Mesenchymal stem cell (in vitro differentiated cells and primary cell): ENCODE results near the gene ANKS1A.

Source experiments
- DNase-seq: peaks from one replicate; pipeline ENCODE4 v3.0.0-alpha.2; 2013
- H2AFZ ChIP-seq: one replicate; pipeline ENCODE4 v1.6.1; 2013; ENCODE audit warnings: low read depth, mild to moderate bottlenecking, control low read depth, inconsistent platforms, low read length, moderate library complexity
- H2AK5ac ChIP-seq: 2 replicates; pipeline ENCODE4 v1.6.1; 2013; ENCODE audit warnings: low read length, moderate library complexity, mild to moderate bottlenecking, inconsistent platforms; ENCODE audit not compliant: severe bottlenecking
- H2BK120ac ChIP-seq: one replicate; pipeline ENCODE4 v1.6.1; 2013; ENCODE audit warnings: low read depth, mild to moderate bottlenecking, inconsistent platforms, low read length, moderate library complexity
- H2BK12ac ChIP-seq, 2 experiments: one replicate each; pipeline ENCODE4 v1.6.1; 2013; ENCODE audit warnings: inconsistent platforms in 2 of 2, low read length in 2 of 2, mild to moderate bottlenecking in 2 of 2, moderate library complexity in 2 of 2, control low read depth in 1 of 2
- H2BK15ac ChIP-seq: one replicate; pipeline ENCODE4 v1.6.1; 2013; ENCODE audit warnings: mild to moderate bottlenecking, low read depth, inconsistent platforms; ENCODE audit not compliant: poor library complexity, severe bottlenecking
- H2BK5ac ChIP-seq: 2 replicates; pipeline ENCODE4 v1.6.1; 2013; ENCODE audit warnings: low read depth, mild to moderate bottlenecking, low read length, control low read depth, inconsistent platforms; ENCODE audit not compliant: poor library complexity, severe bottlenecking
- H3K14ac ChIP-seq, 2 experiments: one replicate each; pipeline ENCODE4 v1.6.1; 2013; ENCODE audit warnings: inconsistent platforms in 2 of 2, low read length in 2 of 2, control low read depth in 1 of 2, mild to moderate bottlenecking in 1 of 2, moderate library complexity in 1 of 2
- H3K18ac ChIP-seq, 2 experiments: one replicate each; pipeline ENCODE4 v1.6.1; 2013; ENCODE audit warnings: inconsistent platforms in 2 of 2, low read length in 2 of 2, control low read depth in 1 of 2, low read depth in 1 of 2, mild to moderate bottlenecking in 1 of 2
- H3K23ac ChIP-seq, 2 experiments: one replicate each; pipeline ENCODE4 v1.6.1; 2013; ENCODE audit warnings: inconsistent platforms in 2 of 2, low read length in 2 of 2, mild to moderate bottlenecking in 2 of 2, moderate library complexity in 2 of 2, control low read depth in 1 of 2
- H3K27ac ChIP-seq: 2 replicates; pipeline ENCODE4 v1.5.1; 2013; ENCODE audit warnings: mild to moderate bottlenecking, moderate library complexity, low read length, control low read depth, inconsistent platforms; ENCODE audit not compliant: poor library complexity, severe bottlenecking
- H3K27me3 ChIP-seq, 2 experiments: 2 replicates each; pipeline versions ENCODE4 v1.6.1 to v1.7.0; 2013; ENCODE audit warnings: low read length in 2 of 2, mild to moderate bottlenecking in 2 of 2, moderate library complexity in 2 of 2, control low read depth in 1 of 2, inconsistent platforms in 1 of 2; ENCODE audit not compliant: control insufficient read depth in 1 of 2, insufficient read depth in 1 of 2
- H3K36me3 ChIP-seq, 2 experiments: 2 replicates each; pipeline versions ENCODE4 v1.6.1 to v1.7.0; 2013; ENCODE audit warnings: low read length in 2 of 2, control low read depth in 1 of 2, inconsistent platforms in 1 of 2, low read depth in 1 of 2, mild to moderate bottlenecking in 1 of 2; ENCODE audit not compliant: insufficient read depth in 2 of 2, control insufficient read depth in 1 of 2
- H3K4ac ChIP-seq, 2 experiments: one replicate each; pipeline ENCODE4 v1.6.1; 2013; ENCODE audit warnings: inconsistent platforms in 2 of 2, low read length in 2 of 2, mild to moderate bottlenecking in 2 of 2, moderate library complexity in 2 of 2, control low read depth in 1 of 2, low read depth in 1 of 2
- H3K4me1 ChIP-seq: 2 replicates; pipeline ENCODE4 v1.6.1; 2013; ENCODE audit warnings: low read depth, low read length, control low read depth; ENCODE audit not compliant: control insufficient read depth, insufficient read depth
- H3K4me2 ChIP-seq: 2 replicates; pipeline ENCODE4 v1.6.1; 2013; ENCODE audit warnings: low read length, mild to moderate bottlenecking, inconsistent platforms; ENCODE audit not compliant: poor library complexity, severe bottlenecking
- H3K4me3 ChIP-seq, 2 experiments: 2 replicates each; pipeline versions ENCODE4 v1.5.1 to v1.7.0; 2013; ENCODE audit warnings: low read length in 2 of 2, mild to moderate bottlenecking in 2 of 2, control low read depth in 1 of 2, low read depth in 1 of 2; ENCODE audit not compliant: insufficient read depth in 1 of 2
- H3K79me1 ChIP-seq: replicated peaks from 2 replicates; pipeline ENCODE4 v1.6.1; 2013; ENCODE audit warnings: mild to moderate bottlenecking, control low read depth, low read length, inconsistent platforms; ENCODE audit not compliant: poor library complexity, severe bottlenecking
- H3K9ac ChIP-seq: 2 replicates; pipeline ENCODE4 v1.7.0; 2013; ENCODE audit warnings: mild to moderate bottlenecking, low read length, moderate library complexity
- H3K9me3 ChIP-seq: 2 replicates; pipeline ENCODE4 v1.7.0; 2013; ENCODE audit warnings: mild to moderate bottlenecking, low read length; ENCODE audit not compliant: control insufficient read depth
- H4K8ac ChIP-seq: one replicate; pipeline ENCODE4 v1.6.1; 2013; ENCODE audit warnings: inconsistent platforms, mild to moderate bottlenecking, low read length, moderate library complexity
- H4K91ac ChIP-seq: one replicate; pipeline ENCODE4 v1.6.1; 2013; ENCODE audit warnings: mild to moderate bottlenecking, low read length, inconsistent platforms
- WGBS: methylation state at CpG from one replicate; pipeline ENCODE4 v1.1.7; 2013; ENCODE audit warnings: mixed read lengths; 5-methylcytosine and 5-hydroxymethylcytosine counted together

The ANKS1A gene

GRCh38 chr6:34953061-34954025, 64.3 kb downstream of the ANKS1A start:
- Histone ChIP-seq H3K9ac (peak overlapping the region; percentile 69), H4K91ac (no peak overlapping the region), H3K9me3 (no peaks in the 10 kb centered on the region), H2AFZ (no peak overlapping the region), H3K18ac (no peak overlapping the region), H3K79me1 (peaks cover 26% of the 10 kb centered on the region), H2BK5ac (no peak overlapping the region), H3K4ac (no peak overlapping the region), H2BK12ac (no peak overlapping the region), H2BK120ac (no peak overlapping the region), H3K36me3 (no peaks in the 10 kb centered on the region), H2BK15ac (no peak overlapping the region), H3K23ac (no peak overlapping the region), H3K27ac (no peak overlapping the region), H3K4me3 (no peak overlapping the region), H4K8ac (no peak overlapping the region), H3K27me3 (no peaks in the 10 kb centered on the region), H3K4me1 (no peaks in the 10 kb centered on the region), H3K14ac (no peak overlapping the region), H2AK5ac (no peak overlapping the region), H3K4me2 (no peak overlapping the region)
- DNase-seq, result peak; percentile 91
- WGBS, result 34% methylated on average over 2 of the region's 2 CpGs

- Histone ChIP-seq H2BK12ac (no peak overlapping the region), H3K18ac (no peak overlapping the region), H2AK5ac (no peak overlapping the region), H2BK15ac (no peak overlapping the region), H3K4me2 (no peak overlapping the region), H3K27me3 (no peaks in the 10 kb centered on the region), H4K8ac (no peak overlapping the region), H3K4ac (no peak overlapping the region), H3K4me3 (no peak overlapping the region), H3K9ac (no peak overlapping the region), H2BK120ac (no peak overlapping the region), H3K9me3 (no peaks in the 10 kb centered on the region), H3K23ac (no peak overlapping the region), H2AFZ (no peak overlapping the region), H3K27ac (no peak overlapping the region), H2BK5ac (no peak overlapping the region), H3K79me1 (peaks cover 24% of the 10 kb centered on the region), H3K14ac (no peak overlapping the region), H3K4me1 (no peaks in the 10 kb centered on the region), H4K91ac (no peak overlapping the region), H3K36me3 (no peaks in the 10 kb centered on the region)
- no peak for DNase-seq
- WGBS, result 90% methylated on average over 1 of the region's 3 CpGs
These were observed 66.4 kb downstream of the ANKS1A start for GRCh38 chr6:34955442-34955841.

GRCh38 chr6:34957231-34957783, 68.3 kb downstream of the ANKS1A start:
- Histone ChIP-seq H2BK12ac (no peak overlapping the region), H3K23ac (no peak overlapping the region), H3K4me2 (no peak overlapping the region), H2BK15ac (no peak overlapping the region), H3K9ac (no peak overlapping the region), H3K79me1 (peaks cover 25% of the 10 kb centered on the region), H3K4me1 (no peaks in the 10 kb centered on the region), H4K91ac (no peak overlapping the region), H3K27me3 (no peaks in the 10 kb centered on the region), H2AFZ (no peak overlapping the region), H3K36me3 (no peaks in the 10 kb centered on the region), H3K4ac (no peak overlapping the region), H3K14ac (no peak overlapping the region), H2BK120ac (no peak overlapping the region), H2AK5ac (no peak overlapping the region), H3K4me3 (no peak overlapping the region), H3K27ac (no peak overlapping the region), H2BK5ac (no peak overlapping the region), H4K8ac (no peak overlapping the region), H3K18ac (no peak overlapping the region), H3K9me3 (no peaks in the 10 kb centered on the region)
- WGBS, result 14% methylated on average over 2 of the region's 2 CpGs
- peak; percentile 48 for DNase-seq

- H2BK15ac ChIP-seq, result no peak overlapping the region
- no peak overlapping the region for H4K91ac ChIP-seq
- no peak overlapping the region for H2AFZ ChIP-seq
- H3K4me1 ChIP-seq, result no peaks in the 10 kb centered on the region
- H3K4me3 ChIP-seq, result no peak overlapping the region
- DNase-seq, result no peak
- 47% methylated on average over 2 of the region's 2 CpGs for WGBS
- H2BK12ac ChIP-seq, result no peak overlapping the region
- H2BK120ac ChIP-seq, result no peak overlapping the region
- peak overlapping the region in 1 of 2 experiments; percentile 21 for H3K14ac ChIP-seq
- no peak overlapping the region for H3K4me2 ChIP-seq
- H3K9me3 ChIP-seq, result no peaks in the 10 kb centered on the region
- no peak overlapping the region for H2BK5ac ChIP-seq
- no peak overlapping the region for H3K27ac ChIP-seq
- H3K4ac ChIP-seq, result no peak overlapping the region
- H2AK5ac ChIP-seq, result no peak overlapping the region
- no peaks in the 10 kb centered on the region for H3K36me3 ChIP-seq
- no peak overlapping the region for H3K18ac ChIP-seq
- H3K79me1 ChIP-seq, result peaks cover 25% of the 10 kb centered on the region
- H3K9ac ChIP-seq, result no peak overlapping the region
- no peaks in the 10 kb centered on the region for H3K27me3 ChIP-seq
- no peak overlapping the region for H3K23ac ChIP-seq
- no peak overlapping the region for H4K8ac ChIP-seq
These were observed 69.7 kb downstream of the ANKS1A start for GRCh38 chr6:34958734-34959133.
